Mesenchymal stem cell (in vitro differentiated cells and primary cell): ENCODE results near the gene SLC12A1.
A peak's percentile ranks its signal among the peaks of the same experiment; 100 is the strongest.

Experiments
- DNase-seq: peaks from one replicate; pipeline ENCODE4 v3.0.0-alpha.2; 2013
- H2AFZ ChIP-seq: one replicate; pipeline ENCODE4 v1.6.1; 2013; ENCODE audit warnings: low read depth, mild to moderate bottlenecking, control low read depth, inconsistent platforms, low read length, moderate library complexity
- H2AK5ac ChIP-seq: 2 replicates; pipeline ENCODE4 v1.6.1; 2013; ENCODE audit warnings: low read length, moderate library complexity, mild to moderate bottlenecking, inconsistent platforms; ENCODE audit not compliant: severe bottlenecking
- H2BK120ac ChIP-seq: one replicate; pipeline ENCODE4 v1.6.1; 2013; ENCODE audit warnings: low read depth, mild to moderate bottlenecking, inconsistent platforms, low read length, moderate library complexity
- H2BK12ac ChIP-seq, 2 experiments: one replicate each; pipeline ENCODE4 v1.6.1; 2013; ENCODE audit warnings: inconsistent platforms in 2 of 2, low read length in 2 of 2, mild to moderate bottlenecking in 2 of 2, moderate library complexity in 2 of 2, control low read depth in 1 of 2
- H2BK15ac ChIP-seq: one replicate; pipeline ENCODE4 v1.6.1; 2013; ENCODE audit warnings: mild to moderate bottlenecking, low read depth, inconsistent platforms; ENCODE audit not compliant: poor library complexity, severe bottlenecking
- H2BK5ac ChIP-seq: 2 replicates; pipeline ENCODE4 v1.6.1; 2013; ENCODE audit warnings: low read depth, mild to moderate bottlenecking, low read length, control low read depth, inconsistent platforms; ENCODE audit not compliant: poor library complexity, severe bottlenecking
- H3K14ac ChIP-seq, 2 experiments: one replicate each; pipeline ENCODE4 v1.6.1; 2013; ENCODE audit warnings: inconsistent platforms in 2 of 2, low read length in 2 of 2, control low read depth in 1 of 2, mild to moderate bottlenecking in 1 of 2, moderate library complexity in 1 of 2
- H3K18ac ChIP-seq, 2 experiments: one replicate each; pipeline ENCODE4 v1.6.1; 2013; ENCODE audit warnings: inconsistent platforms in 2 of 2, low read length in 2 of 2, control low read depth in 1 of 2, low read depth in 1 of 2, mild to moderate bottlenecking in 1 of 2
- H3K23ac ChIP-seq, 2 experiments: one replicate each; pipeline ENCODE4 v1.6.1; 2013; ENCODE audit warnings: inconsistent platforms in 2 of 2, low read length in 2 of 2, mild to moderate bottlenecking in 2 of 2, moderate library complexity in 2 of 2, control low read depth in 1 of 2
- H3K27ac ChIP-seq: 2 replicates; pipeline ENCODE4 v1.5.1; 2013; ENCODE audit warnings: mild to moderate bottlenecking, moderate library complexity, low read length, control low read depth, inconsistent platforms; ENCODE audit not compliant: poor library complexity, severe bottlenecking
- H3K27me3 ChIP-seq, 2 experiments: 2 replicates each; pipeline versions ENCODE4 v1.6.1 to v1.7.0; 2013; ENCODE audit warnings: low read length in 2 of 2, mild to moderate bottlenecking in 2 of 2, moderate library complexity in 2 of 2, control low read depth in 1 of 2, inconsistent platforms in 1 of 2; ENCODE audit not compliant: control insufficient read depth in 1 of 2, insufficient read depth in 1 of 2
- H3K36me3 ChIP-seq, 2 experiments: 2 replicates each; pipeline versions ENCODE4 v1.6.1 to v1.7.0; 2013; ENCODE audit warnings: low read length in 2 of 2, control low read depth in 1 of 2, inconsistent platforms in 1 of 2, low read depth in 1 of 2, mild to moderate bottlenecking in 1 of 2; ENCODE audit not compliant: insufficient read depth in 2 of 2, control insufficient read depth in 1 of 2
- H3K4ac ChIP-seq, 2 experiments: one replicate each; pipeline ENCODE4 v1.6.1; 2013; ENCODE audit warnings: inconsistent platforms in 2 of 2, low read length in 2 of 2, mild to moderate bottlenecking in 2 of 2, moderate library complexity in 2 of 2, control low read depth in 1 of 2, low read depth in 1 of 2
- H3K4me1 ChIP-seq: 2 replicates; pipeline ENCODE4 v1.6.1; 2013; ENCODE audit warnings: low read depth, low read length, control low read depth; ENCODE audit not compliant: control insufficient read depth, insufficient read depth
- H3K4me2 ChIP-seq: 2 replicates; pipeline ENCODE4 v1.6.1; 2013; ENCODE audit warnings: low read length, mild to moderate bottlenecking, inconsistent platforms; ENCODE audit not compliant: poor library complexity, severe bottlenecking
- H3K4me3 ChIP-seq, 2 experiments: 2 replicates each; pipeline versions ENCODE4 v1.5.1 to v1.7.0; 2013; ENCODE audit warnings: low read length in 2 of 2, mild to moderate bottlenecking in 2 of 2, control low read depth in 1 of 2, low read depth in 1 of 2; ENCODE audit not compliant: insufficient read depth in 1 of 2
- H3K79me1 ChIP-seq: replicated peaks from 2 replicates; pipeline ENCODE4 v1.6.1; 2013; ENCODE audit warnings: mild to moderate bottlenecking, control low read depth, low read length, inconsistent platforms; ENCODE audit not compliant: poor library complexity, severe bottlenecking
- H3K9ac ChIP-seq: 2 replicates; pipeline ENCODE4 v1.7.0; 2013; ENCODE audit warnings: mild to moderate bottlenecking, low read length, moderate library complexity
- H3K9me3 ChIP-seq: 2 replicates; pipeline ENCODE4 v1.7.0; 2013; ENCODE audit warnings: mild to moderate bottlenecking, low read length; ENCODE audit not compliant: control insufficient read depth
- H4K8ac ChIP-seq: one replicate; pipeline ENCODE4 v1.6.1; 2013; ENCODE audit warnings: inconsistent platforms, mild to moderate bottlenecking, low read length, moderate library complexity
- H4K91ac ChIP-seq: one replicate; pipeline ENCODE4 v1.6.1; 2013; ENCODE audit warnings: mild to moderate bottlenecking, low read length, inconsistent platforms
- WGBS: methylation state at CpG from one replicate; pipeline ENCODE4 v1.1.7; 2013; ENCODE audit warnings: mixed read lengths; 5-methylcytosine and 5-hydroxymethylcytosine counted together

SLC12A1 gene

DNA sequence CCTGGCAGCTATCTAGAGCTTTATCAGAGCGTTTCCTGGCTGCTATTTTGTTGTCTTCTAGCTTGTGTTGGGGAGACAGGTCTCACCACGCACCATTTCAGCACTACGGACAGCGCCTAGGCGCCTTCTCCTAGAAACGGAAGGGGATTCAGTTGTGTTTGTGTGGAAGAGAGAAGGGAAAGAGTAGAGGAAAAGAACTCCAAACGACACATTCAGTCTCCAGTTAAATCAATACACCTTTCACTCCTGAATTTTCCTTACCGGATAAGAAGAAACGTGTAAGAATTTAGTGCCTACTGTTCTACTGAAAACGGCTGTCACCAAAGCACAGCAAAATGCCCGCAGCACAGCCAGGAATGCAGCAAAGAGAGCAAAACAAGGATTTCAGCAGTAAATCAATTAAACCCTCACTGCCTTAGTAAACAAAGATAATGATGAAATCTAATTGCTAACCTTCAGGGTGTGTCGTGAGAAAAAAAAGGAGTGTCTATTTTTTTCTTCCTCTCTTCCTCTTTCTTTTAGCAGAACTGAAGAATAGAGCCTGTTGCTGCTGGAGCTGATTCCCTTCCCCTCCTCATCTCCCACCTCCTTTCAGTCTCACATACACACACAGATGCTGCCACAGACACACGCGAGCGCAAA lies 15.0 kb upstream of the SLC12A1 start:
- Histone ChIP-seq H4K8ac (no peak overlapping the region), H2AFZ (no peak overlapping the region), H3K4ac (no peak overlapping the region), H2AK5ac (no peak overlapping the region), H3K9me3 (no peaks in the 10 kb centered on the region), H3K4me3 (peak overlapping the region in 1 of 2 experiments; percentile 41), H3K4me1 (peaks cover 6% of the 10 kb centered on the region), H3K9ac (no peak overlapping the region), H2BK5ac (no peak overlapping the region), H3K36me3 (no peaks in the 10 kb centered on the region), H2BK120ac (no peak overlapping the region), H3K14ac (no peak overlapping the region), H3K18ac (no peak overlapping the region), H2BK12ac (no peak overlapping the region), H4K91ac (no peak overlapping the region), H3K79me1 (no peaks in the 10 kb centered on the region), H3K4me2 (no peak overlapping the region), H3K23ac (no peak overlapping the region), H3K27me3 (peaks cover 8 to 17% of the 10 kb centered on the region in 2 experiments), H2BK15ac (no peak overlapping the region), H3K27ac (no peak overlapping the region)
- 7% methylated on average over 10 of the region's 15 CpGs for WGBS
- peak; percentile 80 for DNase-seq

DNA sequence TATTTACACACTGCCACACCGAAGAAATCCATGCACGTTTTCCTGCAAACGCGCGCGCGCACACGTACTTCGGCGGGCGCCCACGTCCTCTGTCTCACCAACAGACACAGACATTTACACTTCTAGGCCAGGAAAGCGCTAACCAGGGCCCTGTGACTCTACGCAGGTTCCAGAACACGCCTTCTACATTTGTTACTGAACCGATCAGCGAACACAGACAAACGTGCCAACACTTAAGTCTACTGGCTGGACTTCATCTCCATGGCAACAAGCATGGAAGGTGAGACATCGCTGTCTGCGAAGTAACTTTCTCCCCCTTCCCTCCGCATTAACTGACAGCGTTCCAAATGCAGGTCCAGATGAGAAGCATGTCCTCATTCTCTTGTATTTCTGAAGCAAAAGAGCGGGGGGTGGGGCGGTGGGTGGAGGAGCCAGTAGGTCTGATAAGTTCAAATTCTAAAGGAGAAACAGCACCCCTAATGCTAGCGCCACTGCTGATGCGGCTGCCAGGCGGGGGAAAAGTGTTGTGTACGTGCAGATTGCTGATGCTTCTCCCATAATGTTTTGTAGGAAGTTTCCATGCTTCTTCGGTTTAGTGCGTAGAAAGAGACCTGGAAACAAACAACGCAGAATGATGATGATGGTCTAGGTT lies 14.4 kb upstream of the SLC12A1 start, which contains the start of gene CTXN2:
CTXN2 (plus strand) TSS at position 92 of the 652 bp plus-strand sequence. CDS start 9,636 bp downstream, outside the sequence.
- 17% methylated on average over 31 of the region's 31 CpGs for WGBS

DNA sequence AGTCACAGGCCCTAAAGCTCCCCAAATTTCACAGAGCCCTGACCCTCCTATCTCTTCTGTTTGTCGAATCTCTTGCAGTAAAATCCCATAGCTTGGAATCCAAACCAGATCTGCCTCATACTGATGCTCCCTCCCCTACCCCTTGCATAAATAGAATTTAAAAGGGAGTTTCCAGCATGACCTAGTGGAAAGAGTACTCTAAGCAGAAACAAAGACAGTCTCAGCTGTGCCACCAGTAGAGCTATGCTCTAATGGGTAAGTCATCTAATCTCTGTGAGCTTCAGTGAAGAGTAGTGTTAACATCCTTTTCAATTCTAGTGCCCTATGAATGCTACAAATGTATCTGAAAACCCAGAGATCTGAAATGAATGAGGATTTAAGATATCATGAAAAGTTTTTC lies 4.0 kb upstream of the SLC12A1 start:
- no peak overlapping the region for H3K14ac ChIP-seq
- no peak overlapping the region for H2BK15ac ChIP-seq
- no peak overlapping the region for H2AFZ ChIP-seq
- no peak overlapping the region for H3K4me3 ChIP-seq
- H3K79me1 ChIP-seq: no peaks in the 10 kb centered on the region
- no peak overlapping the region for H3K18ac ChIP-seq
- H3K27ac ChIP-seq: no peak overlapping the region
- peaks cover 0 to 5% of the 10 kb centered on the region in 2 experiments for H3K27me3 ChIP-seq
- H2AK5ac ChIP-seq: no peak overlapping the region
- no peak overlapping the region for H3K23ac ChIP-seq
- H4K91ac ChIP-seq: no peak overlapping the region
- H2BK12ac ChIP-seq: no peak overlapping the region
- no peak for DNase-seq
- H2BK5ac ChIP-seq: no peak overlapping the region
- H3K36me3 ChIP-seq: no peaks in the 10 kb centered on the region
- no peaks in the 10 kb centered on the region for H3K9me3 ChIP-seq
- H2BK120ac ChIP-seq: no peak overlapping the region
- no peak overlapping the region for H4K8ac ChIP-seq
- WGBS: 50% methylated on average over 1 of the region's 1 CpG
- no peak overlapping the region for H3K9ac ChIP-seq
- H3K4me1 ChIP-seq: no peaks in the 10 kb centered on the region
- no peak overlapping the region for H3K4me2 ChIP-seq
- no peak overlapping the region for H3K4ac ChIP-seq

More for the DNA sequence above, 14.4 kb upstream of the SLC12A1 start, which contains the start of gene CTXN2:
- H3K79me1 ChIP-seq: no peaks in the 10 kb centered on the region
- H3K27me3 ChIP-seq: peaks cover 8 to 17% of the 10 kb centered on the region in 2 experiments
- H3K4me1 ChIP-seq: peaks cover 6% of the 10 kb centered on the region
- H3K23ac ChIP-seq: no peak within 1 kb of the TSS
- no peak within 1 kb of the TSS for H2AFZ ChIP-seq
- H3K36me3 ChIP-seq: no peaks in the 10 kb centered on the region
- no peak within 1 kb of the TSS for H2AK5ac ChIP-seq
- H3K14ac ChIP-seq: no peak within 1 kb of the TSS
- DNase-seq: peak; percentile 2
- no peak within 1 kb of the TSS for H3K4ac ChIP-seq
- no peak within 1 kb of the TSS for H4K91ac ChIP-seq
- H3K9ac ChIP-seq: no peak within 1 kb of the TSS
- no peak within 1 kb of the TSS for H2BK12ac ChIP-seq
- H3K4me3 ChIP-seq: peak within 1 kb of the TSS in 1 of 2 experiments; percentile 41
- H3K4me2 ChIP-seq: no peak within 1 kb of the TSS
- H3K27ac ChIP-seq: no peak within 1 kb of the TSS
- no peak within 1 kb of the TSS for H2BK120ac ChIP-seq
- no peak within 1 kb of the TSS for H4K8ac ChIP-seq
- no peak within 1 kb of the TSS for H2BK5ac ChIP-seq
- no peak within 1 kb of the TSS for H2BK15ac ChIP-seq
- no peaks in the 10 kb centered on the region for H3K9me3 ChIP-seq
- no peak within 1 kb of the TSS for H3K18ac ChIP-seq

GRCh38 chr15:48221261-48221660 lies 15.2 kb downstream of the SLC12A1 start:
- Histone ChIP-seq H2BK12ac (no peak overlapping the region), H3K27ac (no peak overlapping the region), H3K23ac (no peak overlapping the region), H4K91ac (no peak overlapping the region), H4K8ac (no peak overlapping the region), H3K79me1 (no peaks in the 10 kb centered on the region), H3K4ac (no peak overlapping the region), H3K4me1 (no peaks in the 10 kb centered on the region), H3K9ac (no peak overlapping the region), H3K14ac (no peak overlapping the region), H3K27me3 (no peaks in the 10 kb centered on the region), H3K9me3 (no peaks in the 10 kb centered on the region), H2BK120ac (no peak overlapping the region), H2BK15ac (no peak overlapping the region), H3K4me2 (no peak overlapping the region), H3K4me3 (no peak overlapping the region), H3K18ac (no peak overlapping the region), H2BK5ac (no peak overlapping the region), H3K36me3 (no peaks in the 10 kb centered on the region), H2AK5ac (no peak overlapping the region), H2AFZ (no peak overlapping the region)
- DNase-seq: no peak
- WGBS: 83% methylated on average over 1 of the region's 1 CpG
